ENCODE measurements around the gene WWOX.

WWOX gene

GRCh38 chr16:78606545-78606944, 507.1 kb downstream of the WWOX start:
- TF ChIP-seq CTCF (IDR thresholded peaks at IDR 0.05), result no peak
- DNase-seq (ENCODE audit: low spot score), result no peak
- H3K27ac ChIP-seq, result no peak overlapping the region
- no peak overlapping the region for H3K4me3 ChIP-seq

- Histone ChIP-seq H3K27ac (no peak overlapping the region), H3K4me3 (no peak overlapping the region)
- no peak for DNase-seq (ENCODE audit: low spot score)
- no peak for TF ChIP-seq CTCF (IDR thresholded peaks at IDR 0.05)
Observed at GRCh38 chr16:78607022-78607421, 507.6 kb downstream of the WWOX start.

- peak overlapping the region in 1 of 2 donors; percentile 1 for H3K27ac ChIP-seq
- no peak for DNase-seq (ENCODE audit: low spot score)
- TF ChIP-seq CTCF (IDR thresholded peaks at IDR 0.05), result no peak
- no peak overlapping the region for H3K4me3 ChIP-seq
Observed at GRCh38 chr16:78607465-78607864, 508.0 kb downstream of the WWOX start.

GRCh38 chr16:78608305-78608776, 508.9 kb downstream of the WWOX start:
- TF ChIP-seq CTCF (IDR thresholded peaks at IDR 0.05), result no peak
- peak overlapping the region; percentile 48 for H3K4me3 ChIP-seq
- no peak for DNase-seq (ENCODE audit: low spot score)
- peak overlapping the region in 1 of 2 donors; percentile 1 for H3K27ac ChIP-seq

GRCh38 chr16:78609402-78610274, 510.2 kb downstream of the WWOX start:
- no peak for DNase-seq (ENCODE audit: low spot score)
- Histone ChIP-seq H3K4me3 (no peak overlapping the region), H3K27ac (no peak overlapping the region)
- TF ChIP-seq CTCF (IDR thresholded peaks at IDR 0.05), result no peak

GRCh38 chr16:78611318-78611717, 511.9 kb downstream of the WWOX start:
- no peak for TF ChIP-seq CTCF (IDR thresholded peaks at IDR 0.05)
- DNase-seq (ENCODE audit: low spot score), result no peak
- Histone ChIP-seq H3K4me3 (no peak overlapping the region), H3K27ac (no peak overlapping the region)

GRCh38 chr16:78619811-78620210, 520.4 kb downstream of the WWOX start:
- H3K27ac ChIP-seq, result no peak overlapping the region
- DNase-seq (ENCODE audit: low spot score), result no peak
- TF ChIP-seq CTCF (IDR thresholded peaks at IDR 0.05), result no peak
- H3K4me3 ChIP-seq, result no peak overlapping the region

Data from coronary artery (tissue), 2 donors.